AG04449 (cell line): Measurements from ENCODE around the gene RSBN1L.

Experiments used
- CTCF ChIA-PET: fragments of 350-600 bp; formaldehyde crosslinking; extraction: SDS; loops from one replicate; lab custom pipeline; 2021; ENCODE audit warnings: antibody characterized with exemption; lab: Yijun Ruan, JAX
- POLR2A ChIA-PET: fragments of 400-600, 350-600 bp; formaldehyde crosslinking; extraction: SDS; loops from one replicate; lab custom pipeline; 2020; ENCODE audit warnings: antibody characterized with exemption, inconsistent platforms; lab: Yijun Ruan, JAX
- DNase-seq: peaks from one replicate; pipeline ENCODE4 v3.0.0-alpha.2; 2010; ENCODE audit warnings: low read depth, low spot score
- H3K4me3 ChIP-seq: 2 replicates; pipeline ENCODE4 v1.5.1; 2011; ENCODE audit warnings: low read depth, mild to moderate bottlenecking, control low read depth, low read length
- TF ChIP-seq, protein P1 (sequence below): IDR thresholded peaks from one replicate; pipeline ENCODE4 v1.5.1; 2011; ENCODE audit warnings: mild to moderate bottlenecking, moderate library complexity, low read length, control low read depth, inconsistent platforms; ENCODE audit not compliant: insufficient read depth; ENCODE audit errors: missing control alignments

The RSBN1L gene

DNA sequence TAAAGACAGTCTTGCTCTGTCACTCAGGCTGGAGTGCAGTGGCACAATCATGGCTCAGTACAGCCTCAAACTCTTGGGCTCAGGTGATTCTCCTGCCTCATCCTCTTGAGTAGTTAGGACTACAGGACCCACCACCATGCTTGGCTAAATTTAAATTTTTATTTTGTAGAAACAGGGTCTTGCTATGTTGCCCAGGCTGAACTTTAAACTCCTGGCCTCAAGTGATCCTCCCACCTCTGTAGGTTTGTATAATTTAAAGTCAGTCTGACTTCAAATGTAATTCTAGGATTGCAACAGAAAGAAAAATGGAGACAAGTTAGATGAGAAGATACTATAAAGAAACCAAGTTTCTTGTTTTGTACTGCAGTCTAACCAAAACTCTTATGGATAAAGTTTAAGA lies 90.5 kb downstream of the RSBN1L start:
- TF ChIP-seq, protein P1, sequence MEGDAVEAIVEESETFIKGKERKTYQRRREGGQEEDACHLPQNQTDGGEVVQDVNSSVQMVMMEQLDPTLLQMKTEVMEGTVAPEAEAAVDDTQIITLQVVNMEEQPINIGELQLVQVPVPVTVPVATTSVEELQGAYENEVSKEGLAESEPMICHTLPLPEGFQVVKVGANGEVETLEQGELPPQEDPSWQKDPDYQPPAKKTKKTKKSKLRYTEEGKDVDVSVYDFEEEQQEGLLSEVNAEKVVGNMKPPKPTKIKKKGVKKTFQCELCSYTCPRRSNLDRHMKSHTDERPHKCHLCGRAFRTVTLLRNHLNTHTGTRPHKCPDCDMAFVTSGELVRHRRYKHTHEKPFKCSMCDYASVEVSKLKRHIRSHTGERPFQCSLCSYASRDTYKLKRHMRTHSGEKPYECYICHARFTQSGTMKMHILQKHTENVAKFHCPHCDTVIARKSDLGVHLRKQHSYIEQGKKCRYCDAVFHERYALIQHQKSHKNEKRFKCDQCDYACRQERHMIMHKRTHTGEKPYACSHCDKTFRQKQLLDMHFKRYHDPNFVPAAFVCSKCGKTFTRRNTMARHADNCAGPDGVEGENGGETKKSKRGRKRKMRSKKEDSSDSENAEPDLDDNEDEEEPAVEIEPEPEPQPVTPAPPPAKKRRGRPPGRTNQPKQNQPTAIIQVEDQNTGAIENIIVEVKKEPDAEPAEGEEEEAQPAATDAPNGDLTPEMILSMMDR: no peak
- ChIA-PET CTCF (interaction anchor here (2.4 kb wide), 1 partner anchor 27 kb away, joined by 7 read pairs; no protein-coding TSS in a partner anchor), POLR2A (no interaction called here)
- no peak overlapping the region for H3K4me3 ChIP-seq
- no peak for DNase-seq

DNA sequence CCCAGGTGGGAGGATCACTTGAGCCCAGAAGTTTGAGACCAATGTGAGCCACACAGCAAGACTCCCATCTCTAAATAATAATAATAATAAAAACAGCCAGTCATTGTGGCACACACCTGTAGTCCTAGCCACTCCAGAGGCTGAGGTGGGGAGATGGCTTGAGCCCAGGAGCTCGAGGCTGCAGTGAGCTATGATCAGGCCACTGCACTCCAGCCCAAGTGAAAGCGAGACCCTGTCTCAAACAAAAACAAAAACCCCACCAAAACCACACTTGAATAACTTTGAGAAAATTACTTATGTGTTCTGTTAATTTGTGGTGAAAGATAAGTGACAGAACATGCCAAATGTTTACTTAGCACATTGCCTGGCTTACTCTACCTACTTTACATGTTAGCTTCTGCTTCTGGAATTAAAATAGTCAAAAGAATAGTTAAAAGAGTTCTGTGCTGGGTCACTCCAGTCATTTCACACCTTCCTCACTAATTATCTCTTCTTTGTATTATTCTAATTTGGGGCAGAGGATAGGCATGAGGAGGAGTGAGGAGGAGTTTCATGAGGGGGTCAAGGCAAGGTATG lies 92.2 kb downstream of the RSBN1L start:
- DNase-seq: no peak
- ChIA-PET CTCF (interaction anchor here (0.8 to 2.4 kb wide), 4 partner anchors 10 to 137 kb away, joined by 3 to 7 read pairs (median 4); no protein-coding TSS in a partner anchor), POLR2A (no interaction called here)
- TF ChIP-seq, protein P1: no peak
- no peak overlapping the region for H3K4me3 ChIP-seq

DNA sequence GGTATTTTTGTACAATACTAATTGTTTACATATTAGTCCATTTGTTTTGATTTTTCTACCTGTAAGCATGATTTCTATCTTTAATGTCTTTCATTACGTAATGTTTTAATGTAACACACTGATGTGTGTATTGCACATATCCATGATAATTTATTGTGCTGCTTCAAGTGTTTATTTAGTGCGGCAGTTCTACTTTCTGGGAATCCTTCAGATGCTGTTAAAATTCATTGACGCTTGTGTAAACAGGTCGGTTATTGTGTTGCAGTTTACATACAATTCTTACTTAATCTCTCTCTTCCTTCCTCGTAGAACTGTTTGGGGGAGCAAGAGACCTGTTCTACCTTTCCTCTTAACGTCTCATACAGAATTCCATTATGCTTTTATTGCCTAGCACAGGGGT lies 95.1 kb downstream of the RSBN1L start:
- CTCF ChIA-PET: interaction anchor here (0.7 kb wide), 1 partner anchor 32 kb away, joined by 3 read pairs; no protein-coding TSS in a partner anchor
- no peak overlapping the region for H3K4me3 ChIP-seq
- TF ChIP-seq, protein P1: no peak
- POLR2A ChIA-PET: no interaction called here
- no peak for DNase-seq

DNA sequence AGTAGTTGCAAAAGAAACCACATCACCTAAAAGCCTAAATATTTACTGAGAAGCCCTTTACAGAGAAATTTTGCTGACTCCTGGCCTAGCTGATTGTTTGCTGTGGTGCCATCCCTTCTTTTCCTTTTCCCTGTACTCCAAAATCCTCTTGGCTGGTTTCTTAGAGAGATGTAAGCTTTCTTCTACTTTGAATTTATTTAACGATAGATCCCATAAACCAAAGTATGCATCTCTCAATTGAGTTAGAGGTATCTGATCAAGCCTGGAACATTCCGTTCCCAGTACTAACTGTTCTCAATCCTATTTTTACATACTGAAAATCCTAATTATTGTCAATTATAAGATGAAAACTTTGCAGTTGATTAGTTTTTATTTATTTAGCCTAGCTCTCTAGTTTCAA lies 95.7 kb downstream of the RSBN1L start:
- H3K4me3 ChIP-seq: no peak overlapping the region
- TF ChIP-seq, protein P1: no peak
- POLR2A ChIA-PET: no interaction called here
- no peak for DNase-seq
- CTCF ChIA-PET: interaction anchor here (0.7 kb wide), 1 partner anchor 33 kb away, joined by 3 read pairs; no protein-coding TSS in a partner anchor

DNA sequence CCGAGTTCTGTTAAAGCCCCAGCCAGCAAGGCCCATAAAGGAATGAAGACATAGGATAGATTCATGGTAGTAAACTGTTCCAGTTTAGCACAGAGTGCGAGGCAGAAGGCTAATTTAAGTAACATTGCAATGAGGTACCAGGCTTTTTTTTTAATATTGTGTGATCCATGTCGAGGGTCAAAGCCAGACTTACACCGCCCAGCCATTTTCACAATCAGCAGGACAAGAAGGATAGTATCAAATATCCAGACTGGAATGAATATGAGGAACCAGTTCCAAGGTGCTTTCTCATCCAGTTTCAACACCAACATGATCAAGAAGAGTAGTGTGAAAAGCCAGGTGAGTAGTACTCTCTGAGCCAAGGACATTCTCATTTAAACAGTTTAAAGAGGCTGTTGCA lies 97.7 kb downstream of the RSBN1L start:
- TF ChIP-seq, protein P1: no peak
- ChIA-PET CTCF (interaction anchor here (0.6 kb wide), 1 partner anchor 141 kb away, joined by 3 read pairs; no protein-coding TSS in a partner anchor), POLR2A (no interaction called here)
- no peak for DNase-seq
- no peak overlapping the region for H3K4me3 ChIP-seq

DNA sequence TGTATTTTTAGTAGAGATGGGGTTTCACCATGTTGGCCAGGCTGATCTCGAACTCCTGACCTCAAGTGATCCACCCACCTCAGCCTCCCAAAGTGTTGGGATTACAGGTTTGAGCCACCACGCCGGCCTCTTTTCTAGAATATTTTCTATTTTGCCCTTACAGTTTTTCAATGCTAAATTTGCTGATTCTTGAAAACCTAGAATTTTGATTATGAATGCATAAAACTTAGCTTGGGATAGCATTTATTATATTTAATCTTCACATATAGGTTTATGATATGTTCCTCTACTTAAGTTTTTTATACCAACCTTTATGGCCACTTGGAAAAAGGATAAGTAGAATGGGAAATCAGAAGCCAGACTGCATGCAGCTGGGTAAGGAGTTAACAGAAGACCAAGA lies 99.8 kb downstream of the RSBN1L start:
- TF ChIP-seq, protein P1: no peak
- no peak overlapping the region; the same call in 1 of the 2 replicates for H3K4me3 ChIP-seq
- POLR2A ChIA-PET: no interaction called here
- DNase-seq: no peak
- CTCF ChIA-PET: no interaction called here
